PFSK-1 (cell line): ENCODE data around the gene CDH6.

Source experiments
- FOXP2 ChIP-seq: optimal IDR thresholded peaks from 2 replicates; pipeline ENCODE3; 2011; ENCODE audit warnings: borderline replicate concordance, control low read depth, inconsistent platforms; ENCODE audit not compliant: insufficient read depth; ENCODE audit errors: extremely low read length, extremely low read depth
- POLR2AphosphoS5 ChIP-seq: IDR thresholded peaks from 2 replicates; pipeline ENCODE4 v1.6.1; 2012; ENCODE audit warnings: low read depth, mild to moderate bottlenecking, control low read depth, low read length, moderate library complexity
- SIN3A ChIP-seq: IDR thresholded peaks from 2 replicates; pipeline ENCODE4 v1.6.1; 2012; ENCODE audit warnings: mild to moderate bottlenecking, low read length, moderate library complexity, borderline replicate concordance; ENCODE audit not compliant: insufficient read depth
- TAF1 ChIP-seq: IDR thresholded peaks from 2 replicates; pipeline ENCODE4 v1.6.1; 2012; ENCODE audit warnings: low read length, control low read depth, borderline replicate concordance; ENCODE audit not compliant: insufficient read depth
- TF ChIP-seq, protein P1 (sequence below), 2 experiments: IDR thresholded peaks; 2 replicates each; pipeline versions ENCODE4 v1.6.1 to v1.8.0; 2011 to 2012; ENCODE audit warnings: low read depth in 2 of 2, low read length in 2 of 2, control low read depth in 1 of 2, inconsistent platforms in 1 of 2, mild to moderate bottlenecking in 1 of 2, moderate library complexity in 1 of 2; ENCODE audit not compliant: insufficient read depth in 1 of 2

The CDH6 gene

DNA sequence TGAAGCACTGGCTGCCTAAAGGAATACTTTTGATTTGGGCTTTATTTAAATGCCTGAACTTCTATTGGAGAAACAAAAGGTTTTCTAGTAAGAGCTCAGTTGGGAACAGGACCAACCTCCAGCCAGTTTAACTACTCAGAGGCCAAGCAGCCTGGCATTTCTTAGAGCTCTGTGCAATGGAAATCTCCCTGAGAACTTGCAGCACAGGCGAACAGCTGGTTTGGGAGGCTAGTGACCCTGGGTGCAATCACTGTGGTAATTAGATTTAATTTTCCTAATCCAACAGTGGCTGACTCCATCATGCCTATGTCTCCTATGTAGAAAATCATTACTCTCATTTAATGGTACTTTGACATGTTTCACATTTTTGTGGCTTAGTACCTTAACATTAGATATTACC is 1.0 kb upstream of the CDH6 start:
- no peak for TF ChIP-seq TAF1
- TF ChIP-seq FOXP2: no peak
- TF ChIP-seq POLR2AphosphoS5: no peak
- TF ChIP-seq, protein P1, sequence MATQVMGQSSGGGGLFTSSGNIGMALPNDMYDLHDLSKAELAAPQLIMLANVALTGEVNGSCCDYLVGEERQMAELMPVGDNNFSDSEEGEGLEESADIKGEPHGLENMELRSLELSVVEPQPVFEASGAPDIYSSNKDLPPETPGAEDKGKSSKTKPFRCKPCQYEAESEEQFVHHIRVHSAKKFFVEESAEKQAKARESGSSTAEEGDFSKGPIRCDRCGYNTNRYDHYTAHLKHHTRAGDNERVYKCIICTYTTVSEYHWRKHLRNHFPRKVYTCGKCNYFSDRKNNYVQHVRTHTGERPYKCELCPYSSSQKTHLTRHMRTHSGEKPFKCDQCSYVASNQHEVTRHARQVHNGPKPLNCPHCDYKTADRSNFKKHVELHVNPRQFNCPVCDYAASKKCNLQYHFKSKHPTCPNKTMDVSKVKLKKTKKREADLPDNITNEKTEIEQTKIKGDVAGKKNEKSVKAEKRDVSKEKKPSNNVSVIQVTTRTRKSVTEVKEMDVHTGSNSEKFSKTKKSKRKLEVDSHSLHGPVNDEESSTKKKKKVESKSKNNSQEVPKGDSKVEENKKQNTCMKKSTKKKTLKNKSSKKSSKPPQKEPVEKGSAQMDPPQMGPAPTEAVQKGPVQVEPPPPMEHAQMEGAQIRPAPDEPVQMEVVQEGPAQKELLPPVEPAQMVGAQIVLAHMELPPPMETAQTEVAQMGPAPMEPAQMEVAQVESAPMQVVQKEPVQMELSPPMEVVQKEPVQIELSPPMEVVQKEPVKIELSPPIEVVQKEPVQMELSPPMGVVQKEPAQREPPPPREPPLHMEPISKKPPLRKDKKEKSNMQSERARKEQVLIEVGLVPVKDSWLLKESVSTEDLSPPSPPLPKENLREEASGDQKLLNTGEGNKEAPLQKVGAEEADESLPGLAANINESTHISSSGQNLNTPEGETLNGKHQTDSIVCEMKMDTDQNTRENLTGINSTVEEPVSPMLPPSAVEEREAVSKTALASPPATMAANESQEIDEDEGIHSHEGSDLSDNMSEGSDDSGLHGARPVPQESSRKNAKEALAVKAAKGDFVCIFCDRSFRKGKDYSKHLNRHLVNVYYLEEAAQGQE (IDR thresholded peaks at IDR 0.05; ENCODE audit: insufficient read depth in 1 of 2, low read depth in 2 of 2, low read length in 2 of 2): no peak
- TF ChIP-seq SIN3A: no peak

DNA sequence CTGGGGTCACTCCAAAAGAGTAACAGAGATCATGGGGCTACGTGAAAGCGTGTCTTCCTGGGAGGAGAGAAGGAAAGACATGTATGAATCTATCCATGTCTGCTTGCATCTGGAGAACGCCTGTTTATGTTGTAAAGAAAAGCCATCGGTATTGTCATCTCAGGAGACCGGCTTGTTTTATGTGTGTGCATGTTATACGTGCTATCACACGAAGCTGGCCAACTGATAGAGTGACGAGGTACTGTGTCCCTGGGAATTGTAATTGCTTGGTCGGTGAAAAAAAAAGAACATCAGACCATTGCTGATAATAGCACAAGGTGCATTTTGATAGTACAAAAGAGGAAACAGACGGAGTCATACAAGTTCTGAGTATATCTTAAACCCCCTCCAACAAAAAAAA is 370 bp upstream of the CDH6 start:
- TF ChIP-seq POLR2AphosphoS5 (no peak), SIN3A (no peak), TAF1 (no peak), FOXP2 (no peak)
- TF ChIP-seq, protein P1 (IDR thresholded peaks at IDR 0.05; ENCODE audit: insufficient read depth in 1 of 2, low read depth in 2 of 2, low read length in 2 of 2): no peak

DNA sequence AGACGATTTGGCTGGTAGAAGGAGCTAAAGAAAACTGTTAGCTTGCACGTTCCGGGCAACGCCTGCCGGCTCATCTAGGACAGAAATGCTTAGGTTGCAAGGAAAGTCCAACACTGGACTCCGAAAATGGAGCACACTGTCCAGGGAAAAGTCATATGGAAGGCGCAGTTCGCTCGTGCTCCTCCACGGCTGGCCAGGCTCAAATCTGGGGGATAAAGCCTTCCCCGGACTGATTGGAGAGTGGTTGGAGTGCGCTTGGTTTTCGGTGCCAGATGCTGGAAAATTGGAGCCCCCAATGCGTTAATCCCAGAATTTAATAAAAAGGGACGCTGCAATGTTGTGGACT is 955 bp downstream of the CDH6 start:
- no peak for TF ChIP-seq POLR2AphosphoS5
- TF ChIP-seq FOXP2: no peak
- TF ChIP-seq TAF1: no peak
- TF ChIP-seq, protein P1 (IDR thresholded peaks at IDR 0.05; ENCODE audit: insufficient read depth in 1 of 2, low read depth in 2 of 2, low read length in 2 of 2): no peak
- TF ChIP-seq SIN3A: no peak

DNA sequence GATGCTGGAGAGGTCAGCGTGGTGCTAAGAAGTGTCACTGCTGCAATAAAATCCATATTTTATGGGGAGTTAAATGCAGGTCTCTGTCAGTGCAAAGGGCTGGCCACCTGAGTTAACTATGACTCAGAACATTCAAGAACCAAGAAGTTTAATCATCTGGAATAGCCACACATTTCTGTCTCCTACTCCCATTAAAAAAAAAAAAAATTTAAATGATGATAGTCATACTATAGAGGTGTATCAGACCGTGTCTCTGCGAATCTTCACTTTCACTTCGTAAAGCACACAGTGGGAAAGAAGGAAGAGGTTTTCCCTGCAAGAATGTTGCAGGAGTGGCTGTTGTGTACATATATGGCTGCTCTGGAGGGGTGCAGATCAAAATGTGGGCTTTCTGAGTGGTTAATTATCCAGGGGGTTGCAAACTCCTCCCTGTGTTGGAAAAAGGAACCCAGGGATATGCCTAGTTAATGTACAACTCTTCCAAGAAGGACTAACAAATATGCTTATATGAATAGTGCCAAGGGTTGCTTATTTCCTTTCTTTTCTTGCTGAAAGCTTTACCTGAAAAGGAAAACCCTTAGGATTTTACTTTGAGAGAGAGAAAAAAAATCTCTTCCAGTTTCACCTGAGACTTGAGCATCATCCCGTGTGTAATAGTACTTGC is 1.5 kb downstream of the CDH6 start:
- TF ChIP-seq, protein P1 (IDR thresholded peaks at IDR 0.05; ENCODE audit: insufficient read depth in 1 of 2, low read depth in 2 of 2, low read length in 2 of 2): no peak
- TF ChIP-seq SIN3A: no peak

DNA sequence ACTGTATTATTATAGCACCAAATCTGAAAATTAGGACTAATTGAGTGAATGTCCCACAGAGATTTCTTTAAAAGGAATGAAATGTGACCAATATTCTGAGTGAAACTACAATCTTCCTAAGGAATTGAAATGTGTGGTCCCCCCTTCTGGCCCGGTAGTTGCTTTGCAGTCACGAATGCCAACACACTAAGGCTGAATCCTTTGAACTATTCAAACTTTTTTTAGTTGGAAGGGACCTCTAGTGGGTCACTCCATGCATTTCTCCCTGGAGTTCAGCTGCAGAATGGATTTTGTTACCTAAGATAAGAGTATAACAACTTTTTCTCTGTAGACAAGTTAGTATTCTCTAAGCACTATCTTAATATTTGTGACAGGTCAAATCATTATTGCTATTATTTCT is 2.8 kb downstream of the CDH6 start:
- TF ChIP-seq SIN3A (no peak), POLR2AphosphoS5 (no peak), TAF1 (no peak), FOXP2 (no peak)
- TF ChIP-seq, protein P1 (IDR thresholded peaks at IDR 0.05; ENCODE audit: insufficient read depth in 1 of 2, low read depth in 2 of 2, low read length in 2 of 2): no peak
